ENCODE measurements around the gene OLAH.
"Not testable (repeated sequence)": the region's sequence is repeated elsewhere in the genome, so short reads cannot be mapped to it uniquely, and the experiment has no call there.

The OLAH gene

GRCh38 chr10:15023079-15023478 is 20.7 kb upstream of the OLAH start (continued):
- TF ChIP-seq ZBTB1 (tag by site-specific recombination; IDR thresholded peaks at IDR 0.05) (peak; percentile 76; the same call in 1 of the 2 replicates), ZNF664 (tag by site-specific recombination; IDR thresholded peaks at IDR 0.05) (peak; percentile 76; the same call in 1 of the 2 replicates), RBAK (tag by site-specific recombination; IDR thresholded peaks at IDR 0.05) (peak; percentile 57; the same call in 1 of the 2 replicates), ZNF558 (tag by site-specific recombination; IDR thresholded peaks at IDR 0.05) (peak; percentile 74; the same call in 1 of the 2 replicates), ZBTB8A (tag by site-specific recombination; IDR thresholded peaks at IDR 0.05) (peak; percentile 73), ZFP37 (tag by site-specific recombination; IDR thresholded peaks at IDR 0.05) (peak; percentile 72; the same call in 1 of the 2 replicates), ZNF121 (tag by site-specific recombination; IDR thresholded peaks at IDR 0.05) (peak; percentile 34; the same call in 1 of the 2 replicates), ZNF266 (tag by site-specific recombination; IDR thresholded peaks at IDR 0.05; ENCODE audit: low read depth) (peak; percentile 93), ZNF341 (tag by site-specific recombination; IDR thresholded peaks at IDR 0.05; ENCODE audit: low read depth) (peak; percentile 45), GLI2 (tag by site-specific recombination; IDR thresholded peaks at IDR 0.05; ENCODE audit: borderline replicate concordance, low read depth) (peak; percentile 51; the same call in 1 of the 2 replicates), ZNF529 (tag by site-specific recombination; IDR thresholded peaks at IDR 0.05; ENCODE audit: insufficient replicate concordance) (peak; percentile 64), ZNF530 (tag by site-specific recombination; IDR thresholded peaks at IDR 0.05; ENCODE audit: low read depth) (0 out of 2 replicates have a peak, but pooled peaks have one; percentile 20), ZNF366 (tag by site-specific recombination; conservative IDR thresholded peaks at IDR 0.05) (peak; percentile 46; the same call in 1 of the 2 replicates), KLF7 (tag by site-specific recombination; IDR thresholded peaks at IDR 0.05; ENCODE audit: borderline replicate concordance) (peak; percentile 58; the same call in 1 of the 2 replicates), ZNF433 (tag by site-specific recombination; IDR thresholded peaks at IDR 0.05; ENCODE audit: low read depth) (peak; percentile 84)
- TF ChIP-seq, protein P1, sequence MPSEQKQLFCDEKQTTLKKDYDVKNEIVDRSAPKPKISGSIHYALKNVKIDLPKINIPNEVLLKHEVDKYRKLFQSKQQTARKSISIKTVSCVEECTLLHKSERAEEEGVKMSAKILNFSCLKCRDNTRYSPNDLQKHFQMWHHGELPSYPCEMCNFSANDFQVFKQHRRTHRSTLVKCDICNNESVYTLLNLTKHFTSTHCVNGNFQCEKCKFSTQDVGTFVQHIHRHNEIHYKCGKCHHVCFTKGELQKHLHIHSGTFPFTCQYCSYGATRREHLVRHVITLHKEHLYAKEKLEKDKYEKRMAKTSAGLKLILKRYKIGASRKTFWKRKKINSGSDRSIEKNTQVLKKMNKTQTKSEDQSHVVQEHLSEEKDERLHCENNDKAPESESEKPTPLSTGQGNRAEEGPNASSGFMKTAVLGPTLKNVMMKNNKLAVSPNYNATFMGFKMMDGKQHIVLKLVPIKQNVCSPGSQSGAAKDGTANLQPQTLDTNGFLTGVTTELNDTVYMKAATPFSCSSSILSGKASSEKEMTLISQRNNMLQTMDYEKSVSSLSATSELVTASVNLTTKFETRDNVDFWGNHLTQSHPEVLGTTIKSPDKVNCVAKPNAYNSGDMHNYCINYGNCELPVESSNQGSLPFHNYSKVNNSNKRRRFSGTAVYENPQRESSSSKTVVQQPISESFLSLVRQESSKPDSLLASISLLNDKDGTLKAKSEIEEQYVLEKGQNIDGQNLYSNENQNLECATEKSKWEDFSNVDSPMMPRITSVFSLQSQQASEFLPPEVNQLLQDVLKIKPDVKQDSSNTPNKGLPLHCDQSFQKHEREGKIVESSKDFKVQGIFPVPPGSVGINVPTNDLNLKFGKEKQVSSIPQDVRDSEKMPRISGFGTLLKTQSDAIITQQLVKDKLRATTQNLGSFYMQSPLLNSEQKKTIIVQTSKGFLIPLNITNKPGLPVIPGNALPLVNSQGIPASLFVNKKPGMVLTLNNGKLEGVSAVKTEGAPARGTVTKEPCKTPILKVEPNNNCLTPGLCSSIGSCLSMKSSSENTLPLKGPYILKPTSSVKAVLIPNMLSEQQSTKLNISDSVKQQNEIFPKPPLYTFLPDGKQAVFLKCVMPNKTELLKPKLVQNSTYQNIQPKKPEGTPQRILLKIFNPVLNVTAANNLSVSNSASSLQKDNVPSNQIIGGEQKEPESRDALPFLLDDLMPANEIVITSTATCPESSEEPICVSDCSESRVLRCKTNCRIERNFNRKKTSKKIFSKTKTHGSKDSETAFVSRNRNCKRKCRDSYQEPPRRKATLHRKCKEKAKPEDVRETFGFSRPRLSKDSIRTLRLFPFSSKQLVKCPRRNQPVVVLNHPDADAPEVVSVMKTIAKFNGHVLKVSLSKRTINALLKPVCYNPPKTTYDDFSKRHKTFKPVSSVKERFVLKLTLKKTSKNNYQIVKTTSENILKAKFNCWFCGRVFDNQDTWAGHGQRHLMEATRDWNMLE (tag by site-specific recombination; conservative IDR thresholded peaks at IDR 0.05; ENCODE audit: low read depth): peak; percentile 88

DNA sequence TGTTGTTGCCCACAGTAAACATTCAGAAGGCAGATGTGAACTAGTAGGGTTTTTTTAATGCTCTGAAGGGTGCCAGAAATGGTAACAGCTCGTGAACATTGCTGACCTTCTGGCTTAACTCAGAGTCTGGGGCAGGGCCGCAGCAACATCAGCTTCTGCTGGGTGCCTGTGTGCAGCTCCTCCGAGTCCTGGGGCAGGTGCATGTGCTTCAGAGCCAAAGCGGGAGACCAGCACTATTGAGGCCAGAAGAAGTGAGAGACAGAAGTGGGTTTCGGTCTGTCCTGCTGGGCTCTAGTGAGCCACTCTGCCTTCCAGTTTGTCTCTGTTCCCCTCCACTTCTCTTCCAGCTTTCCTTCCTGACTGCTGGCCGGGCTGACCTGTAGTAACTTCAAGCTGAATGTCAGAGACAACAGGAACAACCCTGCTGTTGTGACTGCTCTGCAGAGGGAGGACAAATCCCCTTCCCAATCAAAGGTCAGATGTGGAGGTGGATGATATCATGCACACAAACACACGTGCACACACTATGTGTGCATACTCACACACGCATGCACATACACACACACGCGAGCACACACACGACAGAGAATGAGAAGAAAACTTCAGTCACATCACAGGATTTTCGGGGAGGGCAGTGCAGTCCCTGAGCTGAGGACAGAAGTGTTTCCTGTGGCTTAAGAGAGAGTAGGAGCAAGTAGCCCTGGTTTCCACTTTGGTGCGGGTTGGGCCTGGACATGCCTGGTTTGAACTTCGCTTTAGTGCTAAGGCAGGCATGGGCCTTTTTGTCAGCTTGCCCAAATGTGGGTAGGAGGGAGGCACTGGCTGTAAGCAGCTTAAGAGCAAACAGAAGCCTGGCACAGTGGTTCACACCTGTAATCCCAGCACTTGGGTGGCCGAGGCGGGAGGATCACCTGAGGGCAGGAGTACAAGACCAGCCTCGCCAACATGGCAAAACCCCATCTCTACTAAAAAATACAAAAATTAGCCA is 19.4 kb upstream of the OLAH start:
- H3K36me3 ChIP-seq (ENCODE audit: control insufficient read depth in 2 of 2, insufficient read depth in 1 of 2, low read length in 2 of 2); POLR2A ChIA-PET; CTCF ChIA-PET: not testable (repeated sequence)

GRCh38 chr10:15025040-15025439 is 18.7 kb upstream of the OLAH start:
- CTCF ChIA-PET: not testable (repeated sequence)

More for the DNA sequence above, 19.4 kb upstream of the OLAH start:
- H3K4me1 ChIP-seq (ENCODE audit: control insufficient read depth, insufficient read depth, low read length); H3K9me3 ChIP-seq (ENCODE audit: control insufficient read depth, insufficient read depth, low read depth, low read length); H3K27ac ChIP-seq (ENCODE audit: extremely low read depth, low read depth, low read length); H3K4me3 ChIP-seq (ENCODE audit: low read depth, low read length): not testable (repeated sequence)

More at GRCh38 chr10:15025040-15025439, 18.7 kb upstream of the OLAH start:
- H3K27ac ChIP-seq (ENCODE audit: extremely low read depth, low read depth, low read length); H3K9me3 ChIP-seq (ENCODE audit: control insufficient read depth, insufficient read depth, low read depth, low read length); POLR2A ChIA-PET; H3K4me3 ChIP-seq (ENCODE audit: low read depth, low read length); H3K4me1 ChIP-seq (ENCODE audit: control insufficient read depth, insufficient read depth, low read length); H3K36me3 ChIP-seq (ENCODE audit: control insufficient read depth in 2 of 2, insufficient read depth in 1 of 2, low read length in 2 of 2): not testable (repeated sequence)
